ENCODE measurements around the gene GSPT1.

- TF ChIP-seq CTCF (IDR thresholded peaks at IDR 0.05; ENCODE audit: low read depth, low read length), result no peak
- TF ChIP-seq MAX (IDR thresholded peaks at IDR 0.05; ENCODE audit: low read depth, low read length), result no peak
- peak; percentile 14 for TF ChIP-seq POLR2A (IDR thresholded peaks at IDR 0.05; ENCODE audit: extremely low read depth, insufficient read length)
Measured at GRCh38 chr16:11835891-11836649, 79.7 kb downstream of the GSPT1 start.
